Muscle layer of colon (tissue), 2 donors: Measurements from ENCODE around the gene SPATA18.

Experiments used
- H3K27ac ChIP-seq: one replicate; pipeline ENCODE4 v1.7.0; 2013; ENCODE audit warnings: low read depth, mild to moderate bottlenecking, low read length, moderate library complexity
- H3K27me3 ChIP-seq, 2 donors: one replicate each; pipeline ENCODE4 v1.7.0; 2013; ENCODE audit warnings: low read length in 2 of 2, mild to moderate bottlenecking in 2 of 2; ENCODE audit not compliant: insufficient read depth in 2 of 2, control insufficient read depth in 1 of 2
- H3K36me3 ChIP-seq: one replicate; pipeline ENCODE4 v1.7.0; 2013; ENCODE audit warnings: mild to moderate bottlenecking, low read length; ENCODE audit not compliant: insufficient read depth
- H3K4me1 ChIP-seq: one replicate; pipeline ENCODE4 v1.7.0; 2013; ENCODE audit warnings: mild to moderate bottlenecking, low read length; ENCODE audit not compliant: insufficient read depth
- H3K4me3 ChIP-seq, 2 donors: one replicate each; pipeline ENCODE4 v1.7.0; 2013; ENCODE audit warnings: low read length in 2 of 2, low read depth in 1 of 2, mild to moderate bottlenecking in 1 of 2, moderate library complexity in 1 of 2
- H3K9ac ChIP-seq: one replicate; pipeline ENCODE4 v1.7.0; 2013; ENCODE audit warnings: low read length
- H3K9me3 ChIP-seq: one replicate; pipeline ENCODE4 v1.7.0; 2013; ENCODE audit warnings: mild to moderate bottlenecking, low read length
- donor health status: abdominal sarcoma.
- donor health status: Adenocarcinoma of cecum.

The SPATA18 gene

DNA sequence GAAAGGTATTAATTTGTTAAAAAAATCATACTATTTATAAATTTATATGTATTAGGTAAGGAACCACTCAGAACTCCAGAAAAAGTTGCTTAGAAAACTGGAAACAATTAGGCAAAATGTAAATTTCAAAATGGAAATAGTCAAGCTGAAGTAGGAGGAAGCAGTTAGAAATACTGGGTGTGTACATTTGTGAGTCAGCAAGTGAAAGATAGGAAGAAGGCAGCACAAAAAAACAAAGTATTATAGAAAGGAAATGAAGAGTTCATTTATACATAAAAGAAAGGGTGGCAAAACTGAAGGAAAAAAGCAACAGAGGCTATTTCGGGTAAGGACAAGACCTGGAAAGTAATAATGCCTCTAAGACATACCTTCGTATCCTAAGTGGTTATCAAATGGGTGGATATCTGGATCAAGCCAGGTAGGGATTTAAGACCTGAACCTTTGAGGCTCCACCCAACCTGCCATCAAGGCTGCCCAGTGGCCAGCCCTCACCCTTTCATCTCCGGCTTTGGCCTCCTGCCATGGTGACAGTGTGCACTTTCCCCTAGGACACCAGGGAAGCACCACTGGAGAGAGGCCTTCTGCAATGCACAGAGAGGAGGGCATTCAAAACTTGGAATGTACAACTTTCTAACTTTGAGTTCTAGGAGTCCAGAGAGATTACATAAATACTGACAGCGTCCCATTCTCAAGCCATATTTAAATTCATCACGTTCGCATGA is 31.0 kb upstream of the SPATA18 start, which contains the start of gene LRRC66:
Gene LRRC66 (minus strand): TSS at position 428 of the 722 bp plus-strand sequence. CDS start 2,750 bp downstream, outside the sequence.
- peaks cover 17% of the 10 kb centered on the region for H3K36me3 ChIP-seq
- H3K4me1 ChIP-seq: no peaks in the 10 kb centered on the region
- H3K27ac ChIP-seq: no peak within 1 kb of the TSS
- H3K9ac ChIP-seq: no peak within 1 kb of the TSS
- no peaks in the 10 kb centered on the region for H3K9me3 ChIP-seq
- no peaks in the 10 kb centered on the region for H3K27me3 ChIP-seq
- H3K4me3 ChIP-seq: no peak within 1 kb of the TSS

GRCh38 chr4:52028970-52029369 is 22.1 kb upstream of the SPATA18 start:
- Histone ChIP-seq H3K4me3 (no peak overlapping the region), H3K9ac (no peak overlapping the region), H3K36me3 (peaks cover 25% of the 10 kb centered on the region), H3K9me3 (no peaks in the 10 kb centered on the region), H3K27ac (no peak overlapping the region), H3K4me1 (no peaks in the 10 kb centered on the region), H3K27me3 (no peaks in the 10 kb centered on the region)

GRCh38 chr4:52032005-52032404 is 19.1 kb upstream of the SPATA18 start:
- no peak overlapping the region for H3K9ac ChIP-seq
- H3K27ac ChIP-seq: no peak overlapping the region
- no peaks in the 10 kb centered on the region for H3K9me3 ChIP-seq
- H3K27me3 ChIP-seq: no peaks in the 10 kb centered on the region
- peaks cover 16% of the 10 kb centered on the region for H3K4me1 ChIP-seq
- H3K36me3 ChIP-seq: peaks cover 14% of the 10 kb centered on the region
- H3K4me3 ChIP-seq: no peak overlapping the region

GRCh38 chr4:52035190-52035589 is 15.9 kb upstream of the SPATA18 start:
- Histone ChIP-seq H3K9me3 (no peaks in the 10 kb centered on the region), H3K27ac (no peak overlapping the region), H3K36me3 (peaks cover 3% of the 10 kb centered on the region), H3K4me1 (peaks cover 19% of the 10 kb centered on the region), H3K4me3 (no peak overlapping the region), H3K9ac (no peak overlapping the region), H3K27me3 (no peaks in the 10 kb centered on the region)

DNA sequence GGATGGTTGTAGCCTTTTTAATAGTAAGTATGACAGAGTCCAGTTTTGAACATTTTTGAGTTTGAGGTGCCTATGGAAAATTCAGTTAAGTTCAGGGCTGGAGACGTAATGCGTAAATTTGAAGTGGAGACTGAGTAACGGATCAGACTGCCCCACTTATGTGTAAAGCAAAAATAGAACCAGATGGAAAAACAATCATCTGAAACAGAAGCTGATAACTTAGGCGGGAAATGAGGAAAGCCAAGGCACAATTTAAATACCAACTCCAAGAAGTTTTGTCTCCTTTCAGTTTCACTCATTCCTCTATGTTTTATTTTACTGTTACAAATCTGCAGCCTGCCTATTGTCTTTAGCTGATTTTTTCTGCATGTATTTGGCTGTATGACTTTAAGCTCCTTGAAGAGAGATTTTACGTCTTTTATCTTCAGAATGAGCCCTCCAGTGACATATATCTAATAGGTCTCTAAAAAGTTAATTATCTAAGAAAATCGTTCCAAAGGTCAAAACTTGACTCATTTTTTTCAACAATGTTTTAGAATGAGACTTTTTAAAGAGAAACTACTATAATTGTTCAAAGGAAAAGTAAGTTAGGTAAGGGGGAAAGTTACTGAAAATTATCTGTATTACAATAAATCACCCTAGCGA is 14.1 kb upstream of the SPATA18 start:
- peak overlapping the region; percentile 75 to 78 for H3K4me3 ChIP-seq
- no peak overlapping the region for H3K27ac ChIP-seq
- peaks cover 3% of the 10 kb centered on the region for H3K36me3 ChIP-seq
- no peaks in the 10 kb centered on the region for H3K27me3 ChIP-seq
- peak overlapping the region; percentile 49 for H3K9ac ChIP-seq
- H3K9me3 ChIP-seq: no peaks in the 10 kb centered on the region
- peaks cover 19% of the 10 kb centered on the region for H3K4me1 ChIP-seq

- Histone ChIP-seq H3K36me3 (no peaks in the 10 kb centered on the region), H3K4me1 (peaks cover 19% of the 10 kb centered on the region), H3K4me3 (peak overlapping the region; percentile 75 to 78), H3K9ac (peak overlapping the region; percentile 49), H3K27ac (peak overlapping the region; percentile 76), H3K9me3 (no peaks in the 10 kb centered on the region), H3K27me3 (no peaks in the 10 kb centered on the region)
Measured at GRCh38 chr4:52037689-52038102, 13.4 kb upstream of the SPATA18 start.

DNA sequence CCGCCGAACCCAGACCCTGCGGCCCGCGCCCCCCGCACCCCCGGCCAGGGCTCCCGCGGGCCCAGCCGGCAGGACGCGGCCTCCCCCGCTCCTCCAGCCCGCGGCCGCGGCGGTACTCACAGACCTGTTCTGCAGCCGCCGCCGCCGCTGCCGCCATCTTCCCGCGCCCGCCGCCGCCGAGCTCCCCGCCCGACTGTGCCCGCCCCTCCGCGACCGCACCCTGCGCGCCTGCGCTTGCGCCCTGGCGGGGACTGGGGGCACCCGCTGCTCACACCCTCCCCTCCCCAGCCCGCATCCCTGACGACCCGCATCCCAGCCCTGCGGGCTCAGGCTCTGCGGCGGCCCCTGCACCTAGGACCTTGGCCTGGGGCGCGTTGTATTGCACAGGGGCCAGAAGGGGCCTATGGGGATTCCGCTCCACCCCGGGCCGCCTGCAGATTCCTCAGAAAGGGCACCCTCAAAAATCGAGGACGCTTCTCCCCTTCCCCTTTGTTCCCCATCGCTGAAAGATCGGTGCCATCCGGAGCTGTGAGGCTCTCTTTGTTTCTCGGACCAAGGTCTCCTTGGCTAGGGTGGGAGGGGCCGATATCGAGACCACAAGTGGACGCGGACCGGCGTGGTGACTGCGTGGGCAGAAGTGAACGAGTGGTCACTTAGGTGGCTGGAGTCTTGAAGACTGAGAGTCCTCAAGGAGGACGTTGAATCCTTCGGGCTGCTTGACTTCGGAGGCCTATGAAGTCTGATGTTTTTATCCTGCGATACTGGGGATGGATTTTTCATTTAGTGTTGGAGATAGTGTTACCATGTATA is 12.8 kb upstream of the SPATA18 start, which contains the start of gene SGCB:
Gene SGCB (minus strand): TSS at position 197 of the 810 bp plus-strand sequence. CDS start 40 bp downstream, at position 157.
- Histone ChIP-seq H3K4me3 (peak within 1 kb of the TSS; percentile 78 to 80), H3K4me1 (peaks cover 19% of the 10 kb centered on the region), H3K9me3 (no peaks in the 10 kb centered on the region), H3K36me3 (no peaks in the 10 kb centered on the region), H3K27me3 (no peaks in the 10 kb centered on the region), H3K9ac (peak within 1 kb of the TSS; percentile 49), H3K27ac (peak within 1 kb of the TSS; percentile 88)

- H3K27ac ChIP-seq: no peak overlapping the region
- H3K9me3 ChIP-seq: no peaks in the 10 kb centered on the region
- no peak overlapping the region for H3K4me3 ChIP-seq
- no peaks in the 10 kb centered on the region for H3K4me1 ChIP-seq
- no peaks in the 10 kb centered on the region for H3K27me3 ChIP-seq
- H3K9ac ChIP-seq: no peak overlapping the region
- H3K36me3 ChIP-seq: no peaks in the 10 kb centered on the region
Measured at GRCh38 chr4:52045028-52045427, 6.1 kb upstream of the SPATA18 start.

- no peaks in the 10 kb centered on the region for H3K9me3 ChIP-seq
- peaks cover 6% of the 10 kb centered on the region for H3K4me1 ChIP-seq
- no peak overlapping the region for H3K9ac ChIP-seq
- no peak overlapping the region for H3K4me3 ChIP-seq
- H3K27me3 ChIP-seq: no peaks in the 10 kb centered on the region
- H3K36me3 ChIP-seq: no peaks in the 10 kb centered on the region
- no peak overlapping the region for H3K27ac ChIP-seq
Measured at GRCh38 chr4:52049266-52049665, 1.8 kb upstream of the SPATA18 start.

- no peaks in the 10 kb centered on the region for H3K27me3 ChIP-seq
- peak overlapping the region; percentile 72 to 76 for H3K4me3 ChIP-seq
- no peaks in the 10 kb centered on the region for H3K36me3 ChIP-seq
- no peaks in the 10 kb centered on the region for H3K9me3 ChIP-seq
- H3K9ac ChIP-seq: peak overlapping the region; percentile 27
- H3K4me1 ChIP-seq: peaks cover 6% of the 10 kb centered on the region
- peak overlapping the region; percentile 78 for H3K27ac ChIP-seq
Measured at GRCh38 chr4:52051615-52052474, 741 bp downstream of the SPATA18 start.
